GM19099 (cell line): ENCODE results near the gene CAMTA1.

Experiments
- POLR2A ChIP-seq: IDR thresholded peaks from 3 replicates; pipeline ENCODE4 v1.6.1; 2011; ENCODE audit warnings: low read depth; ENCODE audit not compliant: insufficient read length; ENCODE audit errors: extremely low read depth

The CAMTA1 gene

DNA sequence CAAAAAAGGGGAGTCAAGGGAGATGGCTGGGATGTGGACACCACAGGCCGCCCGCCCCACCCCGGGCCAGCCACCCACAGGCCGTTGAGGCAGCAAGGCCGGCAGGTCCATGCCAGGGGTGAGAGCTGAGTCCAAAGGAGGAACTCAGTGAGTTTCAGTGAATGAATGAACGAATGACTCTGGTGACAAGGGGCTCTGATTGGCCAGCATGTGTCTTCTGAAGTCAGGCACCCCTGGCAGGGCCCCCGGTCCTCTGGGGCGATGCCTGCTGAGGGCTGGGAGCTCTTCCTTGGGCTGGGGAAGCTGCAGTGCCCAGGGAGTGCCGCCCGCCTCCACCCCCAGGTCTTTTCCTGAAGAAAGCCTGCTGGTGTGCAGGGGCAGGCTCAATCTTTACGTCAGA lies 749.8 kb downstream of the CAMTA1 start:
- TF ChIP-seq POLR2A: no peak

DNA sequence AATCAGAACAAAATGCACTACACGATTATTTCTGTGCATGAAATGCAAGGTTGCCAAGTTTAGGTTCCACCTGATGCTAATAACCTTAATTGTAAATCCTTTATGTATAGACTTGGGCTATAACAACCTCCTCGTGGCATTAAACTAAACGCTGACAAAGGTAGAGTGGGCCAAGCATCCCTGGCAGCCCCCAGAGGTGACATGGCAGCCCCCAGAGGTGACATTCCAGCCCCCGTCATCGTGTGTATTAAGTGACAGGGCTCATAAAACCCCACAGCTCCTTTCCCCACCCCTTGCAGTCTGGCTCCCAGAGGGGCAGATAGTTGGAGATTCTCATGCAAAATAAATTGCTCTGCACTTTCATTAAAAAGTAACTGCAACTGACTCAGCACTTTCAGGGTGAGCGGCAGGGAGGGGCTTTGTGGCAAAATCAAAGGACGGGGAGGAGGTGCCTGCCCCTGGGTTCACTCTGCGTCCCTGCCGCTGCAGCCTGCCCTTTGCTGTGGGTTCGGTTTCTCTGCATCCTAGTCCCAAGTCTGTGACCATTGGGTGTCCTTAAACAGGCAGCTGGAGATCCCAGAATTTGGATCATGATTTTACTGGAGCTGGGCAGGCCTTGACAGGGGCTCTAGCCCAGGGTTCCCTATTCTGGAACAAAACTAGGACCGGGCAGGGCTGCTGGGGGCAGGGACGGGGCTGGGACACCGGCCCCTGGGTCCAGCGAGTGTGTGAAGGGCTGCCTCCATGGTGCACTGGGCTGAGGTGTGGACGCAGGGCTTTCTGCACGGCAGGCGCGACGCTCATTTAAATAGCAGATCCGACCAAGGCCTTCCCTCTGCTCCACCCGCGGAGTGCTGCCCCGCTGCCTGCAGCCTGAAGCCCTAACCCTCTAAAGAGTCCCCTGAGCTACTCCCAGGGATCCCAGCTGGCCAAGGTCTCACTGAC lies 751.0 kb downstream of the CAMTA1 start:
- no peak for TF ChIP-seq POLR2A

DNA sequence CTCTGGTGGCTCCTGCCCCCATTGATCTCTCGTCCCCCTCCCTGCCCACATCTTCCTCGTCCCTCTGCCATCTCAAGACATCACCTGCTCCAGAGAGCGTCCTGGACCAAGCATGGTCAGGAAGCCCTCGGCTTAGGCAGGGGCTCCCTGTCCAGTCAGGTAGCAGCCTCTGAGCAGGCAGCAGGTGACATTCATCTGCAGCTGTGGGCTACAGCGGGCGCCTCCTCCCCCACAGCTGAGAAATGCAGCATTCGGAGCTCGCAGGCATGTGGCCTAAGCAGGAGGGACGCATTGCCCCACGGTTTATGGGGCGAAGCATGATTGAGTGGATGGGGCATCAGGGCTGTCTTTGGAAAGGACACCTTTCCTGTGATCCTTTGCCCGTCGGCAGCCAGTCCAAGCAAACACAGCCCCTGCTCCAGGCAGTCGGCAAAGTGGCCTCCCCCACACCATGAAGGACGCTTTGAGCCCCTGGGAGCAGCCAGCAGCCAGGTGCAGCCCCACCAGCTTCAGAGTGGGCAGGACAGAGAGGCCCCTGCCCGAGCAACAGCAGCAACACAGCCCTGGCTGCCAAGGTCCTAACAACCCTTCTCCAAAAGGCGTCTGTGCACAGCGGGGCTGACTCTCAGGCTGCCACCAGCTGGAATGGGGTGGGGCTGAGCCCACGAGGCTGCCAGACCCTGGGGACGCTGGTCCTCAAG lies 751.8 kb downstream of the CAMTA1 start:
- TF ChIP-seq POLR2A: no peak

DNA sequence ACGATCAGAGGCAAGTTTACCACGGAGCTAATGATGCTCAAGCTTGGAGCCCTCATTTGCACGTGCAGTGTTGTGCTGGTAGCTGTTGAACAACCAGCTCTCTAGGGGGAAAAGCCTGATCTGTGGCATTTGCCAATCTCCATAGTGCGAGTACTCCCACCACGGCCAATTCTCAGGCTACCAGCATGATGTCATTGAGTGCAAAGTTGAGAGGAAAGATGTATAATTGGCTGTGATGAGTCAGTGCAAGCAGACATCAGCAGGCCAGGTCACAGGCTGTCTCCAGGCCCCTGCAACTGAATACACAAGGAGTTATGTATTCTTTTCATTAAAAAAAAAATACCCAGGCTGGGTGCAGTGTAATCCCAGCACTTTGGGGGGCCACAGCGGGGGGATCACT lies 752.8 kb downstream of the CAMTA1 start:
- TF ChIP-seq POLR2A: no peak

DNA sequence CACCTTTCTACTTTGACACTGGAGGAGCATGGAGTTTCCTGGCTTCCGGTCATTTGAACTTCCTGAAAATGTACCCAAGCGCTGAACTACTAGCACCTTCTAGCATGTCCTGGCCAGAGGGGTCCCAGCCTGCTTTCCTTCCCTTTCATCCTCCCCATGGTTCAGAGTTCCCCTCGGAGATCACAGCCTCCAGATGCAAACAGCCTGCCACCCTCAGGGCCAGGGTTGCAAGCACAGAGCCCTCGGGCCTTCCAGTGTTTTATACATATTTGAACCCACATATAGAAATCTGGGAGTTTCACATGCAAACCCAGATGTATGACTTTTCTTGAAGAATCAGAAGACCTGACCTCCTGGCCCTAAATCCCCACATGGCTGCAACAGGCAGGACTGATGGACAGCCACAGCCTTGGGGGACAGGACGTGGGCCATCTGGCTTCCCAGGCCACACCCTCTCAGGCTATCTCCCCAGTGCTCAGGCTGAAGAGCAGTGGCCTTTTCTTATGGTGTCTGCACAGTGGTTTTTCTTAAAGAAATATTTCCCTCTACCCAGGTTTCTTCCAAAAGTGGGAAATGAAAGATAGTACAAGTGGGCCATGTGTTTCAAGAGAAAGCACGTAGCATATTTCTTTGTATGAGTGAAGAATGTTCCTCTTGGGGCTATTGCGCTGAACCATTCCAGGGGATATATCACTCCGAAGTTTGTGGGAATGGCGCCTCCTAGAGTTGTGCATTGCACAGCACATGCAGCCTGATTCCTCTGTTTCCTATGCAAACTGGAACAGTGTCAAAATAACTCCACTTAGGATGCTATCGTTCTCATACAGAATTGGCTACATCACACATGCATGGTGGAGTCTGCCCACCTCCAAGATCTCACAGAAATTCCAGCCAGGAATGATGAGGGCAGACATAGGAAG lies 753.9 kb downstream of the CAMTA1 start:
- TF ChIP-seq POLR2A: no peak

GRCh38 chr1:7539769-7540175 lies 754.5 kb downstream of the CAMTA1 start:
- no peak for TF ChIP-seq POLR2A

DNA sequence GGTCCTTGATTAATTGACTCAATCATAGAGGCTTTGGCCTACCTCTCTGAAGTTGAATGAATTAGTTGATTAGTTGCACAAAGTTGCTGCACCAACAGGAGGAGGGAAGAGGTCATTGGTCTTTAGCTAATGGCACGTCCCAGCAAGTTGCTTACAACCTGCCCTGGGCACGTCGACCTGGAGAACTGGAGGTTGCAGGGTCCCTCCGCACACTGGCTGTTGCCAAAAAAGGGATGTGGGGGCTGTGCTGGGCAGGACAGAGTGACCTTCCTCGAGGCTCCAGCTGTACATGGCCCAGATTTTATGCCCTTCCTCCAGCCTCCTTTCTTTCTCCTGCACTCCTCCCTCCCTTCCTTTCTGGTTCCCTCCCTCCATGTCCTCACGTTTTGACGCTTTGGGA lies 755.6 kb downstream of the CAMTA1 start:
- TF ChIP-seq POLR2A: no peak

DNA sequence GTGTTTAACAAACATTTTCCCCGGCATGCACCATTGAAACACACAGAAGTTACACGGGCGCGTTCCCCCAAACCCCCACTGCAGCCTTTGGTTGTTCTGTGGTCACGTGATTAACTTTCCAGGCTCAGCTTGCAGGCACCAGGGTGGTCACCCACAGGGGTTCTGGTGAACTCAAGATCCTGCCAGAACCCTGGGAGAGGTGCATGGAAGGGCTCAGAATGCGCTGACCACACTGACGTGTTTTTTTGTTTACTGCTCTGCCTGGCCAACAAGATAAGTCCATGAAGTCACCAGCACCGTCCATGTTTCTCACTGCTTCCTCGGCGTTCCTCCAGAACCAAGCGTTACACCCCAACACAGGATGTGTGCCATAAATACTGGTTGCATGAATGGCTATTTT lies 756.4 kb downstream of the CAMTA1 start:
- no peak for TF ChIP-seq POLR2A

- no peak for TF ChIP-seq POLR2A
Observed at GRCh38 chr1:7543718-7544090, 758.5 kb downstream of the CAMTA1 start.

DNA sequence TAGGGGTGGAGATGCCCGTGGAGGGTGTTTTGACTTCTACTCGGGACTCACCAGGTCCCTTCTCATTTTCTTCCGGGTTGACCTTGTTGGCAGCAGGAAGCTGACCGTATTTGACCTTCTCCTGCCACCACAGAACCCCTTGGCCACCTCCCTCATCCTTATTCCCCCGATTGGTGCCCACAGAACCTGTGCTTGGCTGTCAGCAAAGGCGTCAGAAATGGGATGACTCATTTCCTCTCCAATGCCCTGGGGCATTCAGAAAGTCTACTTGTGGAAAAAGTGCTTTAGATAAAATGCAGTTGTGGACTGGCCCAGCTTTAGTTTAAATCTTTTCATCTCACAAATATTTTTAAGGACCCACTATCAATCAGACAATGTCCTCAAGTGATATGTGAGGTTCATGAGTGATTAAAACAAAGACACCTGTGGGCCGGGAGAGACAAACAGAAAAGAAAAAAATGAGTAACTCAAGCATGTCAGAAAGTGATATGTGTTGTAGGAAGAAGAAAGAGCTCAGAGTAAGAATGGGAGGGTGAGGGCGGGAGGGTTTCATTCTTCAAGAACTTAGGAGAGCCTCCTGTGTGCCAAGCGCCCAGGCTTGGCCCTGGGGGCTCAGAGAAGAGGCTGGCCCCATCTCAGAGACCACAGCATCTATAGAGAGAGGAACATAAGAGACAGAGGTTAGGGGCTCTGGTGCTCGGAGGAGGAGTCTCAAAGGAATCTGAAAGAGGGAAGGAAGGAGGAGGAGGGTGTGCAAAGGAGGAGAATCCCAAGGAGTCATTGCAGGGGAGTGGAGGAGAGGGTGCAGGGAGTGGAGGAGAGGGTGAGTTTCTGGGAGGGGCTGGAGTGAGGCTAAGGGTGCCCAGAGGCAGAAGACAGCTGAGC lies 764.3 kb downstream of the CAMTA1 start:
- no peak for TF ChIP-seq POLR2A

- TF ChIP-seq POLR2A: no peak
Observed at GRCh38 chr1:7550261-7550865, 765.1 kb downstream of the CAMTA1 start.

DNA sequence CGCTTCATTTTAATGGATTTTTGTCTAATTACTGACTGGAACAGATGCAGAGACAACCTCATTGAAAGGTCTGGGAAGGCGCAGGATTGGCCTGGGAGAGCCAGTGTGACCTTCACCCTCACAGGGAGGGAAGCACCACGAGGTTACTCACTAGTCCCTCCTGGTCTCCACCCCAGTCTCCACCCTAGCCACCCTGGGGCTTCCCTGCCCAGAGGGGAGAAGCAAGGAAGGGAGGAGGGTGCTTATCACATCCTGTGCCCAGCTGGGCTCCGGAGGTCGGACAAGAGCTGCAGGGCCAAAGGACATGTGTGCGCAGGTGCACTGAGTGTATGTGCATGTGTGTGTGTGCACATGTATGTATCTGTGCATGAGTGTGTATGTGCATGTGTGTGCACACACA lies 765.7 kb downstream of the CAMTA1 start:
- TF ChIP-seq POLR2A: no peak

DNA sequence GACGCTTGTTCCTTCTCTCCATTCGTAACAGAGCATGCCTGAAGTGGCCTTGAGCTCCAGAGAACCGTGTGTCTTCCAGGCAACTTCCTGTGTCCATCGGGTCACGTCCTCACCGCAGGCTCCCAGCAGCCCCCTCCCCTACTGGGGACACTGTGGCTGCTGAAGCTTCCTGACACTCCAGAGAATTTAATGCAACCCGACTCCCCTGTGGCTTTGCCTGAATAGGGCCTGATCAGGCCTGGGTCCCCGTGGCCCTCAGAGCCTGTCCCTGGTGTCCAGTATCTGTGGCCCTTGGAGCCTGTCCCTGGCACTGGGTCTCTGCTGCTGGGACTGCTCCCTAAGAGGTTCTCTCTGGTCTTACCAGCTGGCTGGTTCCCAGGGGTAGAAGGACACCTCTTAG lies 766.2 kb downstream of the CAMTA1 start:
- TF ChIP-seq POLR2A: no peak

- no peak for TF ChIP-seq POLR2A
Observed at GRCh38 chr1:7552402-7552801, 767.1 kb downstream of the CAMTA1 start.
